Measurements from ENCODE around the gene ANKRD30A. TPM values are rescaled to one million over a fixed set of nuclear protein-coding genes. Genes with fewer than 3 reads are reported as not detected.
"Not testable (repeated sequence)": the region's sequence is repeated elsewhere in the genome, so short reads cannot be mapped to it uniquely, and the experiment has no call there.

The ANKRD30A gene
- total RNA-seq (ENCODE audit: unreplicated experiment): not detected
- long read RNA-seq, partial matches to known transcripts: 0 of 1 reads
- long read RNA-seq, other reads (novel, unspliced or antisense): 1 of 1 reads

GRCh38 chr10:37125191-37125732 is at the start of gene ANKRD30A:
TSS of gene ANKRD30A (plus strand) at chr10:37125598. CDS start at chr10:37125788, 190 bp downstream.
- H3K27ac Mint-ChIP-seq (ENCODE audit: unreplicated experiment): no peak within 1 kb of the TSS
- TF ChIP-seq CTCF (IDR thresholded peaks at IDR 0.05; ENCODE audit: unreplicated experiment): no peak
- H3K9me3 Mint-ChIP-seq (ENCODE audit: unreplicated experiment): no peaks in the 10 kb centered on the region
- DNase-seq (ENCODE audit: low spot score): no peak
- no peaks in the 10 kb centered on the region for H3K4me1 Mint-ChIP-seq (ENCODE audit: unreplicated experiment)
- H3K27me3 Mint-ChIP-seq (ENCODE audit: unreplicated experiment): peaks cover 7% of the 10 kb centered on the region
- no peaks in the 10 kb centered on the region for H3K36me3 Mint-ChIP-seq (ENCODE audit: low read depth, unreplicated experiment)
- H3K4me3 Mint-ChIP-seq (ENCODE audit: unreplicated experiment): no peak within 1 kb of the TSS

GRCh38 chr10:37076083-37076482 is 49.3 kb upstream of the ANKRD30A start:
- DNase-seq (ENCODE audit: low spot score); H3K27ac Mint-ChIP-seq (ENCODE audit: unreplicated experiment); H3K27me3 Mint-ChIP-seq (ENCODE audit: unreplicated experiment); H3K4me1 Mint-ChIP-seq (ENCODE audit: unreplicated experiment); H3K36me3 Mint-ChIP-seq (ENCODE audit: low read depth, unreplicated experiment); H3K4me3 Mint-ChIP-seq (ENCODE audit: unreplicated experiment): not testable (repeated sequence)
- H3K9me3 Mint-ChIP-seq (ENCODE audit: unreplicated experiment): peaks cover 14% of the 10 kb centered on the region

GRCh38 chr10:37095792-37096573 is 29.4 kb upstream of the ANKRD30A start:
- H3K4me3 Mint-ChIP-seq (ENCODE audit: unreplicated experiment): no peak overlapping the region
- no peak for TF ChIP-seq CTCF (IDR thresholded peaks at IDR 0.05; ENCODE audit: unreplicated experiment)
- peaks cover 2% of the 10 kb centered on the region for H3K27me3 Mint-ChIP-seq (ENCODE audit: unreplicated experiment)
- H3K9me3 Mint-ChIP-seq (ENCODE audit: unreplicated experiment): peaks cover 45% of the 10 kb centered on the region
- DNase-seq (ENCODE audit: low spot score): no peak
- H3K27ac Mint-ChIP-seq (ENCODE audit: unreplicated experiment): no peak overlapping the region
- no peaks in the 10 kb centered on the region for H3K36me3 Mint-ChIP-seq (ENCODE audit: low read depth, unreplicated experiment)
- H3K4me1 Mint-ChIP-seq (ENCODE audit: unreplicated experiment): no peaks in the 10 kb centered on the region

- Mint-ChIP-seq H3K4me3 (ENCODE audit: unreplicated experiment) (no peak overlapping the region), H3K27ac (ENCODE audit: unreplicated experiment) (no peak overlapping the region), H3K9me3 (ENCODE audit: unreplicated experiment) (peaks cover 37% of the 10 kb centered on the region), H3K27me3 (ENCODE audit: unreplicated experiment) (peaks cover 2% of the 10 kb centered on the region), H3K4me1 (ENCODE audit: unreplicated experiment) (no peaks in the 10 kb centered on the region), H3K36me3 (ENCODE audit: low read depth, unreplicated experiment) (no peaks in the 10 kb centered on the region)
- TF ChIP-seq CTCF (IDR thresholded peaks at IDR 0.05; ENCODE audit: unreplicated experiment): no peak
- DNase-seq (ENCODE audit: low spot score): no peak
Observed at GRCh38 chr10:37101261-37101660, 24.1 kb upstream of the ANKRD30A start.

GRCh38 chr10:37109000-37109399 is 16.4 kb upstream of the ANKRD30A start:
- no peak for DNase-seq (ENCODE audit: low spot score)
- Mint-ChIP-seq H3K36me3 (ENCODE audit: low read depth, unreplicated experiment) (peaks cover 3% of the 10 kb centered on the region), H3K27ac (ENCODE audit: unreplicated experiment) (no peak overlapping the region), H3K4me1 (ENCODE audit: unreplicated experiment) (no peaks in the 10 kb centered on the region), H3K9me3 (ENCODE audit: unreplicated experiment) (peaks cover 33% of the 10 kb centered on the region), H3K4me3 (ENCODE audit: unreplicated experiment) (no peak overlapping the region), H3K27me3 (ENCODE audit: unreplicated experiment) (peaks cover 2% of the 10 kb centered on the region)
- no peak for TF ChIP-seq CTCF (IDR thresholded peaks at IDR 0.05; ENCODE audit: unreplicated experiment)
